22Rv1 (cell line): ENCODE measurements around the gene MFSD2B.

Experiments
- CTCF ChIP-seq: fragments of 450-650 bp; IDR thresholded peaks from 2 replicates; pipeline ENCODE4 v1.5.1; 2017; ENCODE audit warnings: mild to moderate bottlenecking
- ZFX ChIP-seq: fragments of 450-650 bp; IDR thresholded peaks from 2 replicates; pipeline ENCODE4 v1.6.1; 2017; ENCODE audit warnings: antibody characterized with exemption, borderline replicate concordance

GRCh38 chr2:24018241-24018640 is 8.4 kb downstream of the MFSD2B start:
- TF ChIP-seq CTCF: no peak
- TF ChIP-seq ZFX: no peak
